Liver (tissue), 9 donors: ENCODE measurements around the gene DSCAML1. TPM values are rescaled to one million over a fixed set of nuclear protein-coding genes. Genes with fewer than 3 reads are reported as not detected.

Experiments
- DNase-seq: peaks from one replicate; pipeline ENCODE4 v3.0.0-alpha.2; 2017; ENCODE audit warnings: low spot score
- H3K27ac ChIP-seq, 2 donors: one replicate each; pipeline ENCODE4 v1.7.0; 2013; ENCODE audit warnings: inconsistent platforms in 2 of 2, low read length in 2 of 2, control low read depth in 1 of 2, low read depth in 1 of 2, mild to moderate bottlenecking in 1 of 2
- H3K27me3 ChIP-seq, 4 donors: one replicate each; pipeline versions ENCODE4 v1.6.1 to v1.7.0; 2013; ENCODE audit warnings: low read length in 3 of 4, inconsistent platforms in 1 of 4, mild to moderate bottlenecking in 1 of 4, moderate library complexity in 1 of 4; ENCODE audit not compliant: control insufficient read depth in 4 of 4, insufficient read depth in 4 of 4
- H3K36me3 ChIP-seq, 4 donors: one replicate each; pipeline versions ENCODE4 v1.6.1 to v1.7.0; 2013; ENCODE audit warnings: low read length in 3 of 4, mild to moderate bottlenecking in 3 of 4, low read depth in 1 of 4, moderate library complexity in 1 of 4; ENCODE audit not compliant: control insufficient read depth in 4 of 4, insufficient read depth in 3 of 4
- H3K4me1 ChIP-seq, 4 donors: one replicate each; pipeline versions ENCODE4 v1.6.1 to v1.7.0; 2013; ENCODE audit warnings: low read length in 3 of 4, mild to moderate bottlenecking in 3 of 4, moderate library complexity in 1 of 4; ENCODE audit not compliant: control insufficient read depth in 4 of 4, insufficient read depth in 4 of 4
- H3K4me3 ChIP-seq, 3 donors: one replicate each; pipeline versions ENCODE4 v1.6.1 to v1.7.0; 2013; ENCODE audit warnings: low read length in 3 of 3, control low read depth in 1 of 3, low read depth in 1 of 3, mild to moderate bottlenecking in 1 of 3
- H3K9ac ChIP-seq, 2 donors: one replicate each; pipeline ENCODE4 v1.7.0; 2013; ENCODE audit warnings: low read length in 2 of 2, mild to moderate bottlenecking in 2 of 2, moderate library complexity in 2 of 2, control low read depth in 1 of 2, low read depth in 1 of 2
- H3K9me3 ChIP-seq, 4 donors: one replicate each; pipeline versions ENCODE4 v1.6.1 to v1.7.0; 2013; ENCODE audit warnings: low read length in 3 of 4; ENCODE audit not compliant: control insufficient read depth in 4 of 4
- ATF3 ChIP-seq: IDR thresholded peaks from 2 replicates; pipeline ENCODE4 v1.6.1; 2016; ENCODE audit warnings: antibody characterized with exemption
- CTCF ChIP-seq: fragments of 150-350 bp; IDR thresholded peaks from 2 replicates; pipeline ENCODE4 v1.5.1; 2017; ENCODE audit warnings: improper control_type of control experiment, low read depth, low read length; ENCODE audit not compliant: missing input control
- EGR1 ChIP-seq, 2 donors: IDR thresholded peaks; 2 replicates each; pipeline ENCODE4 v1.6.1; 2016 to 2018; ENCODE audit warnings: antibody characterized with exemption in 2 of 2, low read depth in 2 of 2
- FOXA1 ChIP-seq: IDR thresholded peaks from 2 replicates; pipeline ENCODE4 v1.6.1; 2016; ENCODE audit warnings: antibody characterized with exemption
- FOXA2 ChIP-seq: IDR thresholded peaks from 2 replicates; pipeline ENCODE4 v1.6.1; 2016; ENCODE audit warnings: antibody characterized with exemption
- GABPA ChIP-seq, 2 donors: IDR thresholded peaks in 1 of 2; conservative IDR thresholded peaks in 1 of 2; 2 replicates each; pipeline ENCODE4 v1.6.1; 2016; ENCODE audit warnings: antibody characterized with exemption in 2 of 2, mild to moderate bottlenecking in 1 of 2, moderate library complexity in 1 of 2
- HNF4A ChIP-seq, 2 donors: conservative IDR thresholded peaks; 2 replicates each; pipeline ENCODE4 v1.6.1; 2016; ENCODE audit warnings: antibody characterized with exemption in 2 of 2, mild to moderate bottlenecking in 2 of 2
- HNF4G ChIP-seq: IDR thresholded peaks from 2 replicates; pipeline ENCODE4 v1.6.1; 2016; ENCODE audit warnings: antibody characterized with exemption
- JUND ChIP-seq, 2 donors: IDR thresholded peaks; 2 replicates each; pipeline ENCODE4 v1.6.1; 2016; ENCODE audit warnings: antibody characterized with exemption in 2 of 2
- MAX ChIP-seq: IDR thresholded peaks from 2 replicates; pipeline ENCODE4 v1.6.1; 2016; ENCODE audit warnings: antibody characterized with exemption
- NR2F2 ChIP-seq: IDR thresholded peaks from 2 replicates; pipeline ENCODE4 v1.6.1; 2016; ENCODE audit warnings: antibody characterized with exemption
- RAD21 ChIP-seq, 2 donors: IDR thresholded peaks; 2 replicates each; pipeline ENCODE4 v1.6.1; 2016; ENCODE audit warnings: antibody characterized with exemption in 2 of 2, mild to moderate bottlenecking in 2 of 2
- REST ChIP-seq: IDR thresholded peaks from 2 replicates; pipeline ENCODE4 v1.6.1; 2016; ENCODE audit warnings: antibody characterized with exemption, mild to moderate bottlenecking
- RXRA ChIP-seq, 2 donors: IDR thresholded peaks; 2 replicates each; pipeline ENCODE4 v1.6.1; 2017 to 2018; ENCODE audit warnings: antibody characterized with exemption in 2 of 2, mild to moderate bottlenecking in 1 of 2
- SP1 ChIP-seq: IDR thresholded peaks from 2 replicates; pipeline ENCODE4 v1.6.1; 2018; ENCODE audit warnings: antibody characterized with exemption, mild to moderate bottlenecking
- TAF1 ChIP-seq: conservative IDR thresholded peaks from 2 replicates; pipeline ENCODE4 v1.6.1; 2016; ENCODE audit warnings: antibody characterized with exemption, mild to moderate bottlenecking
- YY1 ChIP-seq: IDR thresholded peaks from 2 replicates; pipeline ENCODE4 v1.6.1; 2016; ENCODE audit warnings: antibody characterized with exemption, mild to moderate bottlenecking
- ZBTB33 ChIP-seq: IDR thresholded peaks from 2 replicates; pipeline ENCODE4 v1.6.1; 2016; ENCODE audit warnings: antibody characterized with exemption
- WGBS: extraction: QIAGEN DNeasy Blood & Tissue Kit; methylation state at CpG from one replicate; pipeline ENCODE4 v1.1.7; 2013; 5-methylcytosine and 5-hydroxymethylcytosine counted together
- polyA plus RNA-seq, 2 donors: library from polyadenylated mRNA; stranded (reverse) in 1 of 2; unstranded in 1 of 2; fragments of 200-250 nt in 1 of 2; fragments of >200 nt in 1 of 2; fragmentation: Nextera tagmentation in 1 of 2; extraction: Ambion mirVana in 1 of 2; gene quantifications; one replicate each; pipeline versions ENCODE4 v1.2.1 to v1.2.3, GENCODE V29; 2013 to 2015
- total RNA-seq, 2 donors: library from RNA; depleted of rRNA; stranded (reverse); fragments of >200 nt; gene quantifications; one replicate each; pipeline ENCODE4 v1.2.3, GENCODE V29; 2014
- donor health status: healthy.
- donor health status: healthy.
- donor health status: healthy.
- donor health status: healthy.
- donor health status: healthy.

The DSCAML1 gene
- total and polyA plus RNA-seq, 4 donors = 0.07 to 0.42 (median 0.20) TPM

GRCh38 chr11:117475716-117476530 lies 321.1 kb downstream of the DSCAML1 start (continued):
- TF ChIP-seq RXRA (IDR thresholded peaks at IDR 0.05) (no peak), EGR1 (IDR thresholded peaks at IDR 0.05; ENCODE audit: low read depth in 2 of 2) (no peak), FOXA2 (no peak), HNF4G (no peak), NR2F2 (no peak), YY1 (no peak), GABPA (IDR thresholded peaks at IDR 0.05 in 1 of 2, conservative IDR thresholded peaks at IDR 0.05 in 1 of 2) (no peak)

GRCh38 chr11:117473481-117474091 lies 323.4 kb downstream of the DSCAML1 start:
- no peak for TF ChIP-seq MAX
- no peak for TF ChIP-seq FOXA1
- TF ChIP-seq SP1 = no peak
- TF ChIP-seq TAF1 = no peak
- TF ChIP-seq REST = no peak
- no peak for TF ChIP-seq RAD21 (IDR thresholded peaks at IDR 0.05)
- no peak for TF ChIP-seq ATF3
- no peak for TF ChIP-seq YY1
- TF ChIP-seq GABPA (IDR thresholded peaks at IDR 0.05 in 1 of 2, conservative IDR thresholded peaks at IDR 0.05 in 1 of 2) = no peak

GRCh38 chr11:117471776-117472175 lies 325.2 kb downstream of the DSCAML1 start:
- Histone ChIP-seq H3K27ac (no peak overlapping the region), H3K9me3 (no peaks in the 10 kb centered on the region), H3K4me3 (no peak overlapping the region), H3K4me1 (no peaks in the 10 kb centered on the region), H3K9ac (no peak overlapping the region), H3K27me3 (no peaks in the 10 kb centered on the region), H3K36me3 (no peaks in the 10 kb centered on the region)
- TF ChIP-seq JUND (IDR thresholded peaks at IDR 0.05) (no peak), FOXA2 (no peak), RAD21 (IDR thresholded peaks at IDR 0.05) (no peak), ZBTB33 (no peak), RXRA (IDR thresholded peaks at IDR 0.05) (no peak), FOXA1 (no peak), HNF4A (conservative IDR thresholded peaks at IDR 0.05) (no peak), EGR1 (IDR thresholded peaks at IDR 0.05; ENCODE audit: low read depth in 2 of 2) (no peak), NR2F2 (no peak), CTCF (no peak)
- WGBS = 94% methylated on average over 7 of the region's 7 CpGs
- DNase-seq = no peak

More at GRCh38 chr11:117473481-117474091, 323.4 kb downstream of the DSCAML1 start:
- Histone ChIP-seq H3K27ac (no peak overlapping the region), H3K9ac (no peak overlapping the region), H3K9me3 (no peaks in the 10 kb centered on the region), H3K4me3 (no peak overlapping the region), H3K27me3 (no peaks in the 10 kb centered on the region), H3K36me3 (no peaks in the 10 kb centered on the region), H3K4me1 (no peaks in the 10 kb centered on the region)
- 85% methylated on average over 8 of the region's 8 CpGs for whole genome bisulfite sequencing
- no peak for DNase-seq
